ENCODE data around the gene NDUFS6.

NDUFS6 gene

GRCh38 chr5:1784197-1785050 lies 16.8 kb upstream of the NDUFS6 start:
- TF ChIP-seq CTCF (IDR thresholded peaks at IDR 0.05; ENCODE audit: low read depth, low read length): no peak
- DNase-seq (ENCODE audit: extremely low read depth, low read depth): no peak

- DNase-seq (ENCODE audit: extremely low read depth, low read depth): no peak
- no peak for TF ChIP-seq CTCF (IDR thresholded peaks at IDR 0.05; ENCODE audit: low read depth, low read length)
Observed at GRCh38 chr5:1785062-1785461, 16.1 kb upstream of the NDUFS6 start.

GRCh38 chr5:1785984-1786383 lies 15.2 kb upstream of the NDUFS6 start:
- no peak for DNase-seq (ENCODE audit: extremely low read depth, low read depth)
- TF ChIP-seq CTCF (IDR thresholded peaks at IDR 0.05; ENCODE audit: low read depth, low read length): no peak

GRCh38 chr5:1786621-1787471 lies 14.4 kb upstream of the NDUFS6 start:
- TF ChIP-seq CTCF (IDR thresholded peaks at IDR 0.05; ENCODE audit: low read depth, low read length): no peak

GRCh38 chr5:1787472-1788047 lies 13.6 kb upstream of the NDUFS6 start:
- TF ChIP-seq CTCF (IDR thresholded peaks at IDR 0.05; ENCODE audit: low read depth, low read length): no peak
- DNase-seq (ENCODE audit: extremely low read depth, low read depth): no peak

More at GRCh38 chr5:1786621-1787471, 14.4 kb upstream of the NDUFS6 start:
- no peak for DNase-seq (ENCODE audit: extremely low read depth, low read depth)

GRCh38 chr5:1788200-1788599 lies 13.0 kb upstream of the NDUFS6 start:
- no peak for DNase-seq (ENCODE audit: extremely low read depth, low read depth)
- no peak for TF ChIP-seq CTCF (IDR thresholded peaks at IDR 0.05; ENCODE audit: low read depth, low read length)
